Measurements from ENCODE around the gene C6orf132.

C6orf132 gene

DNA sequence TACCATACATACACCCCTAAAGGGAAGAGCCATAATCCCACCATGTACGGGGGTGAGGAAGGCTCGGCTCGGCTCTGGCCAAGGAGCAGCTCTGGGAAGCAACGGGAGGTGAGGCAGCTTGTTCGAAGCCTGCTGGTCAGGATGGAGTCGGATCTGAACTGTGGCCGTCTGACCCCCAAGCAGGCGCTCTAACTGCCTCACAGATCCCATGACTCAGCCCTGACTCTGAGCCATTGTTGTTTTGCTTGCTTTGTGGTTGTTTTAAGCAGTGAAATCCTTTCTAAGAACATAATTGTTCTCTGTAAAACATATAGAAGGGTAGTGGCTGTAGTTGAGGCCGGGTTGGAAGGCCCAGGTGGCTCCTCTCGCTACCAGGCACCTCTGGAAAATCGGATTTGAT is 10.9 kb downstream of the C6orf132 start:
- DNase-seq = no peak

DNA sequence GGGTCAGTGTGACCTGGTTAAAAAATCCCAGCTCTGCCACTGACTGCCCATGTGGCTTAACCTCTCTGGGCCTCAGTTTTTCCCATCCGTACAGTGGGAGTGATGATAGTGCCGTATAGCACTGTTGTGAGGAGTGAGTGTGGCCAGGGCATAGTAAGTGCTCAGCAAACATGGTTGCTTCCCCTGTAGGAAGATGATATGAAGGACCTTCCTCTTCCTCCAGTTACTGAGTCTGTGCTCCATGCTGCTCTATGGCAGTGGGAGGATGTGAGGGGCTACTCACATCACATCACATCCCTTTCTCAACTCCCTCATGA is 13.1 kb downstream of the C6orf132 start:
- DNase-seq = no peak

DNA sequence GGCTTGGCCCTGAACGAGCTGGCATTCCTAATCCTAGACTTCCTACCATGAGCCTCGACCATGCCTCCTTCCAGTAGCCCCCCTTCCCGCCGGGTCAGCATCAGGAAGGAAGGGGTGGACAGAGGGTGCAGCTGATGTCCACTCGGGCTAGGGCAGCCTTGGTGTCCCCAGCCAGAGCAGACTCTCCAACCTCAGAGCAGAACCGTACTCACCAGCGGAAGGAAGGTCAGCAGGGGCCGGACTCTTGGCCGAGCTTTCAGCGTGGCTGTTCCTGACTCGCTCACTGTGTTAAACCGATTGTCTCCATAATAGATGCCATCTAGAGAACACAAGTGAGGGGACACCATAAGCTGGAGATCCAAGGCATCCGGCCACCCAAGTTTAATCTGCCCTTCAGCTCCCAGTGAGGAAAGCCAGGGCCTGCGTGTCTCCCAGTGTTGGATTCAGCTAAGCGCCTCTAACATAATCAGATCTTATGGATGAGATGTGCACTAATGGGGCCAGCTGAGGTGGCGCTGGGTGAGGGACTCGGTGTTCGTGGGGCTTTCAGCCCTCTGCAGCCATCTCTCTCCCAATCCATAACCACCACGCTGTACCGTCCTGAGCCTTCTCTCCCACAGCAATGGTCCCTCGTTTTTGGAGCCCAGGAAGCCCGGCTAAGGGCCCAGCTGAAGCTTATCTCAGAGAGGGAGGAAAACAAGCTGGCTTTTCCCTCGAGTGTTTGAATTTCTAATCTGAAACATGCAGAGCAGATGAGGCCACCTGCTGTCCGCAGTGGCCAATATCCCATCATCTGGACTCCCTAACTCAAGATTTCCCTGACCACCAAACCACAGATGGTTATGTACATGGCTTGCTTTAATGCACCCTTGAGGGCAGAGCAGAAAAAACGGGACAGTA is 13.7 kb downstream of the C6orf132 start:
- no peak for DNase-seq

DNA sequence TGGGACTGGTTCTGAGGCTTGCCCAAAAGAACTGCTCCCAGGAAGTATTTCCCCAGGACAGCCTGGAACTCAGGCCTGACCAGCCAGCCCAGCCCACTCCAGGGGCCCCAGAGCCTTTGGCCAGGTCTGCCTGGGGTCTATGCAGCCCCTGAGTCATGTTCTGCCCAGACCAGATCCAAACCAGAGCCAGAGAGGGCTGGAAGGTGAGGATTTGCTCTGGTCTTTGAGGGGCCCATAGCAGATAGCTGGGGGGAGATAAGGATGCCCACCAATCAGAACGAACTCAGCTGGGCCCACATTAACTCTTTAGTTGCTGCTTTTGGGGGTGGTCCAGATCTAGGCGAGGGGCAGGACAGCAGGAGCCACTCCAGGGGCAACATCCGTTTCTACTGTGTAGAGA is 16.8 kb downstream of the C6orf132 start:
- no peak for DNase-seq

DNA sequence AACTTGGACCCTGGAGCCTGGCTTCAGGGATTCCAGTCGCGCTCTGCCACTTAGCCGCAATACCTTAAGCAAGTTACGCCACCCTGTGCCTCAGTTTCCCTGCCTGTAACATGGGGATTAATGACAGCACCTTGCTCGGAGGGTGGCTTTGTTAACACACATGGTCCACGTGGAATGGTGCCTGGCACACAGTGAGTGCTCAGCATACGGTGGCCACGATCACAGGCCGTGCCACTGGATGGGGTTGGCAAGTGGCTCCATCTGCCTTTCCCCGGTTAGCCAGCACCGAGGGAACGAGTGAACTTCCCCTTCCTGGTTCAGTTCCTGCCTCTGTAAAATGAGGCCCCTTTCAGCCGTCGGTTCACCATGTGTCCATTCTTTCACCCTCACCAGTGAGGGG is 17.2 kb downstream of the C6orf132 start:
- no peak for DNase-seq

DNA sequence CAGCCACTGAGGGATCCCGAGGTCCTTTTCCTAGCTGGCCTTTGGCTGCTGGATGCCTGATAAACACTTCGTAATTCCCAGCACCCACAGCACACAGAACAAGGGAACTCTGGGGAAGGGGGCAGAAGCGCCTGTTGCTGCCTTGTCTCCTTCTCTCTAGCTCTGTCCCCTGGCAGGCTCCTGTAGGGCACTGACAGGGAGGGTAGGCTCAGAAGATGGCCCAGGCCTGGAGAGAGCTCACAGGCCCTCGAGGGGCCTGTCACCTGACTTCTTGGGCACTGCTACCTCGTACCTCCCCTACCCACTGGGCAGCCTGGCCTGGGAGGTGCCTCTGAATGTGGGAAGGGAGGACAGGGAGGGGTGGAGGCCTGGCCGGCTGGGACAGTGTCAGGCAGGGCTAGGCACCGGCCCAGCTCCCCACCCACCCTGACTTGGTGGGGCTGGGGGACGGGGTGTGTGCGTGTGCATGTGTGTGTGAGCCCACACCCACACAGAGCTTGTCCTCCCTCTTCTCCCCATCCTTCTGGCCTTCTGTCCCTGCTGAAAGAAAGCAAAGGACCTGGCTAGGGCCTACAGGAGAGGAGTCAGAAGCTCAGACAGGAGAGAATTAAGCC is 18.1 kb downstream of the C6orf132 start:
- no peak for DNase-seq

DNA sequence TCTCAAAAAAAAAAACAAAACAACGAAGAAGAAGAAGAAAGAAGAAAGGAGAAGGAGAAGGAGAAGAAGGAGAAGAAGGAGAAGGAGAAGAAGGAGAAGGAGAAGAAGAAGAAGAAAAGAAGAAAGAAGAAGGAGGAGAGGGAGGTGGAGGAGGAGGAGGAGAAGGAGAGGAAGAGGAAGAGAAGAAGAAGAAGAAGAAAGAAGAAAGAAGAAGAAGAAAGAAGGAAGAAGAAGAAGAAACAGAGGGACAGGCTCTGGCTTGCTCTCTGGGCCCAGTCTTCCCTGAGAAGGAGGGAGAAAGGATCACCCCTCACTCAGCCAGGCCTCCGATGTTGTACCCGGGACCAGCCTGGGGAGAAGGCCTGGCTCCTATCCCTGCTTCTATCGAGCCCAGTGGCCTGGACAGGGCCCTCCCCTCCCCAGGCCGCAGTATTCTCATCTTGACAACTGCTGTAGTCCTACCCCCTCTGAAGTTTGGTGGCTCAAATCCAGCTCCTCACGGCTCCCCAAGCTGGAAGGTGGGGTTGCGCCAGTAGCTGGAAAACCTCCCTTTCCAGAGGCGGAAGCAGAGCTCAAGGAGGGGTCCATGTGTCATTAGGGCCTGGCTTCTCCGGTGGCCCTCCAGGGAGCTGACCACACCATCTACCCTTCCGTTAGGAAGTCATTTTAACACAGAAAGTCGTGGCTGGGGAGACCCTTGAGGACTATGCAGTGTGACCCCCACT is 18.9 kb downstream of the C6orf132 start:
- no peak for DNase-seq

DNA sequence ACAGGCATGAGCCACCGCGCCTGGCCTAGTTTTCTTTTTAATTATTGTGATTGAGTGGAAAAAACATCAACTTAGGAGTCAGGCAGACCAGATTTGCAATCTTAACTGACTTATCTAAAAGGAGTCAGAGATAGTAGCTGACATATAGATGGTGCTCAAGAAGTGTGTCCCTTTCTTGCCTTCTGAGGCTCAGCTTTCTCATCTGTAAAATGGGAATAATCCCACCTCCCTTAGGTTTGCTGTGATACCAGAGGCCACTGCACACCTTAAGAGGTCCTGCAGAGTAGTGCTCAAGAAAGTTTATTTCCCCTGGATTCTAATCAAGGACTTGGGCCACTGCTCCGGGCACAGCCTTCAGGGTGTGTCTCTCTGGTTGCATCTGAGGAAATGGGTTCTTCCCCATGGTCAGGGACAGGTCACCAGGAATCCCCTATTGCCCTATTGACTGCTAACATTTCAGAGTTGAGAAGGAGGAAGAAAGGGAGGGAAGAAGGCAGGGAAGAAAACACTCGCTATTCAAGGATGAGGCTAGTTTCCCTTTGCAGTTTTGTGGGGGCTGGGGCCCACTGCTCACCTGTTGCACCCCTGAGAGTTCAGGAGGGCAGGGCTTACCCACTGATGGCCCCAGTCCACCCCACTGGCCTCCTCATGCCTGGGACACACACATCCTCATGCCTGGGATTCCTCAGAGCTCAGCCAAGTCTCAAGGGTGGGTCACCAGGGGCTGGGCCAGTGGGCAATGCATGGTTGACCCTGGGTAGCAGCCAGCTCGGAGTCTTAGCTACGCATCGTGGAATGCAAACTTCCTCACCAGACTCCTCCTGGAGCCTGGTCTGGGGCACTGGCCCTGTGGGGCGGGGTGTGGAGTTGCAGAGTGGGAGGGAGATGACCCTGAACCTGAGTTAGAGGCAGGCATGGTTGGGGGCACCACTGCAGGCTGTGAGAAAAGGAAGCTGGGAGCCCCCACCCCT is 21.2 kb downstream of the C6orf132 start:
- DNase-seq = no peak

DNA sequence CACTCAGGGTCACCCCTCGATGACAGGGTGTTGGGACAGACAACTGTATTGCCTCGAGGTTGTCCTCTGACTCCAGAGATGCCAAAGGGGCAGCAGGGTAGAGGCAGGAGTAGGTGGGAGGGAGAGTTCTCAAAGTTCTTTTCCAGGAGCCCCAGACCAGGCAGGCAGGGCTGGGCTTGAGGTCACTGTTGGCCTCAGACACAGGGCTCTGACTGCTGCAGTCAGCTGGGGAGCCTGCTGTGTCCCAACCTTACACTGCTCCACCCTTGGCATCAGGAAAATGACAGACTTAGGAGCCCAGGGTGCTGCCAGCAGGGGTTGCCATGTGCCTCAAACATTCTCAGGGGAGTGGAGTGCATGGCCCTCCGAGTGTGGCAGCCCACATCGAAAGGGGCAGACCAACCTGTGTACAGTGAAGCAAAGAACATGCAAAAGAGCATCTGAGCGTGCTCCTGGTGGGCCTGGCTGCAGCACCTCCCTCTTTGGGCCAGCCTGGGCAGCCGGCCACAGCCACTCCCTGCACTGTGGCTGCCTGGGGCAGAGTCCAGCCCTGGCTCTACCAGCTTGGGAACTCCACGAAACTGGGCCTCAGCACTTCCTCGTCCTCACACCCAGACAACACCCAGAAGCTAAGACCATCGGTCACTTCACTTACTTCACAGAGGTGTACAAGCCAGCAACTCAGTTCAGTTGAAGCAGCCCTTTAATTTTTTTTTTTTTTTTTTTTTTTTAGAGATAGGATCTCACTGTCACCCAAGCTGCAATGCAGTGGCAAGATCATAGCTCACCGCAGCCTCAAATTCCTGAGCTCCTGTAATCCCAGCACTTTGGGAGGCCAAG is 24.0 kb downstream of the C6orf132 start:
- no peak for DNase-seq

DNA sequence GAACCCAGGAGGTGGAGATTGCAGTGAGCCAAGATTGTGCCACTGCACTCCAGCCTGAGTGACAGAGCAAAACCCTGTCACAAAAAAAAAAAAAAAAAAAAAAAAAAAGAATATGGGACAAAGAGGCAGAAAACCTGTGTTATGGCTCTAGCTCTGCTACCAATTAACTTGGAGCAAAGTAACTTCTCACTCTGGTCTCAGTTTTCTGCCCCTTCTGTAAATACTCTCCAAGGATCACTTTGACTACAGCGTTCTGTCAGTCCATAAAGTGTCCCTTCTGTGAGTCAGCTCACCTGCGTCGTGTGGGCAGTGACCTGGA is 24.6 kb downstream of the C6orf132 start:
- DNase-seq = no peak

DNA sequence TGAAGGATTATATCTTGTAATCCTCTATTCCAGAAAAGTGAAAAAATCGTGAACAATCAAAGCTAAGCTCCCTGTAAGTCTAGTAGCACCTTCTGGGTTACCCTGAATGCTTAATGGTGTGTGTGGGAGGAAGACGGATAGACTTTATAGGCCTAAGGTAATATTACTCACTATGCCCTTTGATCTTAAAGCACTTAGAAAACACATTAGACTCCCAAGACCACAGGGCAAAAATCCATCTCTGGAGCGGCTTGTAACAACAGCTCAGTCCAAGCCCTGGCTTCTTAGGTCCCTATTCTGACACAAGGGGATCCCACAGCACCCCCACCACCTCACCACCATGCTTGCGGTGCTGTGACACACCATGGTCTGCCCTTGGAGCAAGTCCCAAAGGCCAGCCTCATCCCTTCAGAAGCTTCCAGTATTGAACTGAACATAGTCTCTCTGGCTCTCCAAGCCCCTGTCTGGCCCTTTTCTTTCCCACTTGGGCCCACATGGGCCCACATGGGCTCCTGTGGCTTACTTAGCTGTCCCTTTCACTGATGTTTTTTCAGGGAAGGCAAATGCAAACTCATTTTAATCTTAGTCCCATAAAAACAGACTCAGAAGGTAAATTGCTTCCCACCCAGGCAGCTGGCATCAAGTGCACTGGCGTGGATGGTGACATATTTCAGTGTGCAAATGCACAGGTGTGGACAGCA is 28.3 kb downstream of the C6orf132 start:
- DNase-seq = no peak

DNA sequence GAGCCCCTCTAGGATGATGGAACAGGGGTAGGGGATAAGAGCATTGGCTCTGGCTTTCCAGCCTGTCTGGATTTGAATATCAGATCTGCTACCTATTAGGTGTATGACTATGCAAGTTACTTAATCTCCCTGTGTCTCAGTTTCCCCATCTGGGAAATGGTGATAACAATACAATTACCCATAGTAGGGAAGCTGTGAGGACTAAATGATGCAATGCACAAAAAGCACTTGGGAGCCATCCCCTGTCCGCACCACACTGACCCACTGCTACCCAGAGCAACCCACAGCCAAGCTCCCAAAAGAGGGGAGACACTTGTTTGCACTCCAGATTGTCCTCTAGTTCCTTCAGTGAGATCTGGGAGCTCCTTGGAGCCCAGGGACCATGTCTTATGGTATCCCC is 30.1 kb downstream of the C6orf132 start:
- DNase-seq = no peak

DNA sequence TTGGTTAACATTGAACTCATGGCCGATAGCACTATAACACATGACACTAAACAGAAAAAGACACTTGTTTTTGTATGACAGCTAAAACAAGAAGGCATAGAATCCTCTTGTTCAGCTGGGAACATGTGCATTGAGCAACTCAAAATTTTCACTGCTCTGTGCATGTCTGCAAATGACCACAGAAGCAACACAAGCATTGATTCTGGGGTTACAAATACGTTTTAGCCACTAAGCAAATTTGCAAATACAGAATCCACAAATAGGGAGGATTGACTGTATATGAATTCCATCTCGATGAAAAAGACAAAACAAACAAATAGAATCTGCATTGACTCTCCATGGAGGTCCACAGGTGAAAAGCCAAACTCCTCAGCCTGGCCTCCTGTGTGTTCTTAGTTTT is 31.7 kb downstream of the C6orf132 start:
- no peak for DNase-seq

DNA sequence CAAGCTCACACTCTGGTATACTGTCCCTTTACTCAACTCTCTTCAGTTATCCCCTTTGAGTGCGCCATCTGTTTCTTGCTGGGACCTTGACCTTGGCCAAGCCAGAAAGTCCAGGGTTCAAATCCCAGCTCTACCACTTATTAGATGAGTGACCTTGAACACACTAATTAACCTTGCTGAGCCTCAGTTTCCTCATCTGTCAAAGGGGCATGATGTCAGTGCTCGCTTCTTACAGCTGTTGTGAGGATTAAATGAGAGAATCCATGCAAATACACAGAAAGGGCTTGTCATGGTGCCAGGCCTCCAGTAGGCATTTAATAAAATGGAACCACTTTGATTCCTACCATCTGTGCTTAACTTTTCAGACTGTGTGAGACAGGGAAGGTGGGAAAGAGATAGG is 34.3 kb downstream of the C6orf132 start:
- no peak for DNase-seq

DNA sequence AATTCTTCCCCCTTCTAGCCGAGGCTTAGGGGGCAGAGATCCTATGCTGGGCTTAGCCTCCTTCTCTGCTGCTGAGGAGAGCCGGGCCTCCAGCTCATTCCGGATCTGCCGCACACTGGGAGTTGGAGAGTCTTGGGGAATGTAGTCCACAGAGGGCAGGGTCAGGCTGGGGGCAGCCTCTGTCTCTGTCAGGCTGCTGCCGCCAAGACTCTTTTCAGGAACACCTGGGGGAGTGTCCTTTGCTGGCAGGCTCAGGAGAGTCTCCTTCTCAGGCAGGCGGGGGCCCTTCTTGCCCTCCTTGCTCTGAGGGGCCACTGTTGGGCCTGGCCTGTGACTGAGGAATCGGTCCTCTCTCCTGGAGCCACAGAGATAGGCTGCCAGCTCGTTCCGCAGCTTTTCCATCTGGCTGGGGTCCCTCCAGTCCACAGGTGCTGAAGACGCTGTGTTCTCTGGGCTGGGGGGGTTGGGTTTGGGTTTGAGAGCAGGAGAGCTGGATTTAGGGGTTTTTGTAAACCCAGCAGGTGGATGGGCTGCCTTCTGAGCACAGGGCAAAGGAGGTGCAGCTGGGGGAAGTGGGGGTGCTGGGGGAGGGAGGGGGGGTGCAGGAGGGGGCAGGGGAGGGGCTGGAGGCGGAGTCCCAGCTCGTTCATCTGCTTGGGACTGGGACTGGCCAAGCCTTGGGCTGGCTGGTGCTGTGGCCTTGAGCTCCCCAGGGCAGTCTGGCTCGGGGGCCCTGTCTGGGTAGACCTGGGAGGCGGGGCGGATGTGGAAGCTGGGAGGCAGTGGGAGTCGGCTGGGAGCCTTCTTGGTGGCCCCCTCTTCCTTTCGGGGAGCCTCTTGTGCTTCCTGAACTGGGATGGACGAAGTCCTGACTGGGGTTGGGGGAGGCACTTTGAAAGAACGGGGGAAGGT is 36.1 kb downstream of the C6orf132 start:
- DNase-seq = no peak

DNA sequence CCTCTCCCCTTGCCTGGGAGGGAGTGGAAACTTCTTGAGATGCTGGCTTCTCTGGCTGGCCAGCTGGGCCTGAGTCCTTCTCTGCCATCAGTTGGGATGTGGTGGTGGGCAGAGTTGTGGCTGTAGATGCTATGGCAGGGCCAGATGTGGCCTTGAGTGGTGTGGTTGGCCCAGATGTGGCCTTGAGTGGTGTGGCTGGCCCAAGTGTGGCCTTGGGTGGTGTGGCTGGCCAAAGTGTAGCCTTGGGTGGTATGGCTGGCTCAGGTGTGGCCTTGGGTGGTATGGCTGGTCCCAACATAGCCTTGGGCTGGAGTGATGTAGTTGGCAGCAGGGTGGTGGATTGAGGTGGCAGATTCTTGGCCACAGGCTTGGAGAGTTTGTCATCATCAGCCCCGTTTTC is 36.7 kb downstream of the C6orf132 start:
- no peak for DNase-seq

DNA sequence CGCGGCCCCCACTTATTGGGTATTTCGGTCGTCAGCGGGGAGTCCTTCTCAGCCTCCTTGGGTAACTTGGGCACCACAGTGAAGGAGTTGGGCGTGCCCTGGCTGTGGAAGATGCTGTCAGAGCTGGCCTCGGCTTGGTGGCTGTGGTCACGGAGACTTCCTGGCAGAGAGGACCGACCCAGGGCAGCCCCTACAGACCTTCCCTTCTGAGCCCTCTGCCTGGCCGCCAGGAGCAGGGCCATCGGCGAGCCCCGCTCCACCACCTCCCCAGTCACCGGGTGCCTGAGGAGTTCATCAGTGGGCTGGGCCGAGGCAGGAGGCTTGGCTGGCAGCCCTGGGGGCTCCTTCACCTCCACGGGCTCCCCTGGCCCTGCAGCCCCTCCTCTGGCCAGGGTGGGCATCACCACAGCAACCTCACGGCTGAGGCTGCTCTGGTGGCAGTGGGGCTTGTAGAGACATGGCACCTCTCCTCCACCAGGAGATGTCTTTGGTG is 37.2 kb downstream of the C6orf132 start:
- no peak for DNase-seq

DNA sequence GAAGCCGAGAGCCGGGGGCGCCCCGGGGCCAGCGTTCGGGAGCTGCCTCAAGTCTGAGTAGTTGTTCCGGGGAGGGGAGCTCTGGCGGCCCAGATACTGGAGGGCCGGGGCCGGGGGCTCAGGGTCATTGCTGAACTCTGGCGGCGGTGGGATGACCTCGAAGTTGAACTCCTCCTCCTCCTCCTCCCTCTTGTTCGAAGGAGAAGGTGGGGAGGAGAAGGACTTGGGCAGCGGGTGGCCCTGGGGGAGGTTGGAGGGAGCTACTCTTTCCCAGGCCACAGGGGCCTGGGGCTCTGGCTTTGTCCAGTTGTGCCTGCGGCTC is 37.7 kb downstream of the C6orf132 start:
- no peak for DNase-seq

DNA sequence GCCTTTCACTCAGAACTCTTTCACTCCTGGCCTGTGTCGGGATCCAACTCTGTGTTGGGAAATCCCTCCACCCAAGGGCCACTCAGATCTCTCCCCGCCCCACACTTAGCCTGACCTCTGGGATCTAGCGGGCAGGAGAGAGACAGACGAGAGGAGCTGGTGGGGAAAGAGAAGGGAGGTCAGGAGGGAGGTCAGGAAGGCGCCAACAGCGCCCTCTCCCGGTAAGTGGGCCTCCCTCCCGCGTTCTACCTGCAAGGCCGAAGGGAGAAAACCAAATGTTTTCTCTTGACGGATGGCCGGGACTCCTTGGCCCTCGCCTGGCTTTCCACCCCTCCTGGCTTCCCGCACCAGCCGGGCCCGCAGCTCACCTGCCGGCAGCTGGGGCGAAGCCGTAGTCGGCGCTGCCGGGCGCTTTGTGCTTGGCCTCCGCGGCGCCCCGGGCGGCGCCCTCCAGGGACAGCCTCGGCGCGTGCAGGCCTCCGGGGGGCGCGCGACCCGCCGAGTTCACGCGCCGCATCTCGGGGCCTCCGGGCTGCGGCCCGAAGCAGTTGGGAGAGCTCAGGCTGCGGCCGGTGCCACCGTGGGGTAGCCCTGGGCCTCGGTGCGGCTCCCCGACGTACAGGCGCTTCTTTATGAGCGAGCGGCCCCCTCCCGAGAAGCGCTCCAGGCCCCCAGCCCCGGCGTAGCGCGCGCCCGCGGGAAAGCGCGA is 38.2 kb downstream of the C6orf132 start:
- no peak for DNase-seq

DNA sequence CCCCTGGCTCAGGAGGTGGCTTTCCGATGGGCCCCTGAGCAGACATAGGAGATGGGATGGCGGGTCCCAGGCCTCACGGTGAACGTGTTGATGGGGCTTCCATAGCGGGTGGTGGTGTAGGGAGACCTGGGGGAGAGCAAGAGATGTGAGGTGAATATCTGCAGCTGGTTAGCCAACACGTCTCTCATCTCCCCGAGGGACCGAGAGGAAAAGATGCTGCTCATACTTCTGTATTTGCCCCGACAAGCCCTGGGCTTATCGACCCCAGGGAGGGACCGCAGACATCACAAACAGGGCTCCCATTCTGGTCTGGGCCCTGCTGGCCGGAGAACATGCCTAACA is 38.7 kb downstream of the C6orf132 start:
- no peak for DNase-seq

All from NCI-H146 (cell line).